HCT116 (cell line): Measurements from ENCODE around the gene TMEM254. TPM values are rescaled to one million over a fixed set of nuclear protein-coding genes. Genes with fewer than 3 reads are reported as not detected.

Experiments used
- ATAC-seq: fragments of 200-7000 bp; cut with Tn5 transposase; 2 replicates; pipeline ENCODE4 v1.9.1; 2020; ENCODE audit warnings: mild to moderate bottlenecking, moderate library complexity
- BruUV-seq: library from RNA; stranded (reverse); fragments of 400-500 nt; replicated peaks from 2 replicates; lab custom pipeline; 2021; lab: Mats Ljungman, UMichigan
- CTCF ChIA-PET: fragments of 300-600 bp; sonication (Branson Sonifier 250); formaldehyde crosslinking; loops from one replicate; lab custom pipeline; 2021; ENCODE audit warnings: antibody characterized with exemption; lab: Charles Lee
- POLR2A ChIA-PET: fragments of 300-600, 350-600 bp; sonication (Branson Sonifier 250); formaldehyde crosslinking; loops from one replicate; lab custom pipeline; 2021; ENCODE audit warnings: antibody characterized with exemption; lab: Charles Lee
- RAD21 ChIA-PET, 2 experiments: fragments of 300-600 bp; sonication (Branson Sonifier 250); formaldehyde crosslinking; loops; one replicate each; lab custom pipeline; 2023; ENCODE audit warnings: low total read pairs in 2 of 2; ENCODE audit not compliant: uncharacterized antibody in 2 of 2, unreplicated experiment in 2 of 2, low non-redundant PET in 1 of 2; lab: Charles Lee
- DNase-seq: peaks from one replicate; pipeline ENCODE4 v3.0.0-alpha.2; 2010; ENCODE audit warnings: low read depth, low spot score
- H2AFZ ChIP-seq: fragments of 200-600 bp; shearing (Covaris generic), sonication (generic); 2 replicates; pipeline ENCODE4 v1.6.1; 2017; ENCODE audit warnings: low read depth, mixed run types, mixed read lengths, antibody characterized with exemption, low read length; ENCODE audit not compliant: poor library complexity, severe bottlenecking
- H3K27ac ChIP-seq: 2 replicates; pipeline ENCODE4 v1.5.1; 2012; ENCODE audit warnings: low read depth, low read length
- H3K27me3 ChIP-seq: fragments of 200-600 bp; sonication (generic); 2 replicates; pipeline ENCODE4 v1.6.1; 2016; ENCODE audit warnings: mixed run types, low read length, mixed read lengths; ENCODE audit not compliant: insufficient read depth
- H3K36me3 ChIP-seq, 2 experiments: fragments of 200-500 bp in 1 of 2; fragments of 200-600 bp in 1 of 2; sonication (Bioruptor generic) in 1 of 2; sonication (generic) in 1 of 2; 2 replicates each; pipeline versions ENCODE4 v1.5.1 to v1.6.1; 2014 to 2016; ENCODE audit warnings: low read length in 2 of 2, inconsistent platforms in 1 of 2, mixed read lengths in 1 of 2, mixed run types in 1 of 2; ENCODE audit not compliant: insufficient read depth in 2 of 2, control insufficient read depth in 1 of 2
- H3K4me1 ChIP-seq, 2 experiments: fragments of 200-600 bp in 1 of 2; sonication (generic) in 1 of 2; 2 replicates each; pipeline versions ENCODE4 v1.5.1 to v1.6.1; 2012 to 2017; ENCODE audit warnings: low read length in 2 of 2, inconsistent platforms in 1 of 2, mild to moderate bottlenecking in 1 of 2, mixed read lengths in 1 of 2, mixed run types in 1 of 2, moderate library complexity in 1 of 2; ENCODE audit not compliant: insufficient read depth in 2 of 2, control insufficient read depth in 1 of 2
- H3K4me2 ChIP-seq: fragments of 200-600 bp; sonication (generic); 2 replicates; pipeline ENCODE4 v1.6.1; 2017; ENCODE audit warnings: mixed run types, low read length, mixed read lengths
- H3K4me3 ChIP-seq, 2 experiments: fragments of 200-600 bp in 1 of 2; sonication (generic) in 1 of 2; replicated peaks in 1 of 2; 2 replicates each; pipeline ENCODE4 v1.5.1; 2011 to 2016; ENCODE audit warnings: low read length in 2 of 2, control low read depth in 1 of 2, low read depth in 1 of 2, mild to moderate bottlenecking in 1 of 2, mixed read lengths in 1 of 2, mixed run types in 1 of 2
- H3K79me2 ChIP-seq: fragments of 200-600 bp; sonication (generic); 2 replicates; pipeline ENCODE4 v1.6.1; 2017; ENCODE audit warnings: mild to moderate bottlenecking, mixed run types, low read length, moderate library complexity, mixed read lengths; ENCODE audit not compliant: insufficient read depth
- H3K9ac ChIP-seq: fragments of 200-600 bp; sonication (generic); 2 replicates; pipeline ENCODE4 v1.6.1; 2016; ENCODE audit warnings: low read length, mixed read lengths
- H3K9me2 ChIP-seq: fragments of 200-600 bp; sonication (generic), shearing (Covaris generic); 2 replicates; pipeline ENCODE4 v1.6.1; 2017; ENCODE audit warnings: mixed run types, mild to moderate bottlenecking, moderate library complexity; ENCODE audit not compliant: insufficient read depth
- H3K9me3 ChIP-seq, 2 experiments: fragments of 200-500 bp in 1 of 2; fragments of 200-600 bp in 1 of 2; sonication (Bioruptor generic) in 1 of 2; sonication (generic) in 1 of 2; 2 replicates each; pipeline ENCODE4 v1.6.1; 2014 to 2017; ENCODE audit warnings: low read length in 2 of 2, mixed read lengths in 2 of 2, inconsistent platforms in 1 of 2, low read depth in 1 of 2, mild to moderate bottlenecking in 1 of 2, mixed run types in 1 of 2, moderate library complexity in 1 of 2; ENCODE audit not compliant: control insufficient read depth in 1 of 2, insufficient read depth in 1 of 2
- H4K20me1 ChIP-seq: fragments of 200-600 bp; sonication (generic), shearing (Covaris generic); 2 replicates; pipeline ENCODE4 v1.6.1; 2017; ENCODE audit warnings: mixed run types, mild to moderate bottlenecking, moderate library complexity; ENCODE audit not compliant: insufficient read depth
- CBX3 ChIP-seq: IDR thresholded peaks from 2 replicates; pipeline ENCODE4 v1.6.1; 2012; ENCODE audit warnings: low read depth
- ELF1 ChIP-seq: IDR thresholded peaks from 2 replicates; pipeline ENCODE4 v1.6.1; 2012; ENCODE audit warnings: low read depth, borderline replicate concordance
- RAD21 ChIP-seq: IDR thresholded peaks from 2 replicates; pipeline ENCODE4 v1.6.1; 2012; ENCODE audit warnings: low read depth, mild to moderate bottlenecking
- REST ChIP-seq: IDR thresholded peaks from 2 replicates; pipeline ENCODE4 v1.6.1; 2012; ENCODE audit warnings: low read depth
- SIN3A ChIP-seq: IDR thresholded peaks from 2 replicates; pipeline ENCODE4 v1.6.1; 2012; ENCODE audit warnings: low read depth
- SP1 ChIP-seq: IDR thresholded peaks from 2 replicates; pipeline ENCODE4 v1.6.1; 2012; ENCODE audit warnings: low read depth
- SRF ChIP-seq: IDR thresholded peaks from 2 replicates; pipeline ENCODE4 v1.6.1; 2012; ENCODE audit warnings: low read depth
- YY1 ChIP-seq: IDR thresholded peaks from 2 replicates; pipeline ENCODE4 v1.6.1; 2011; ENCODE audit warnings: low read length, low read depth, moderate library complexity, mild to moderate bottlenecking; ENCODE audit not compliant: insufficient replicate concordance; ENCODE audit errors: extremely low read depth
- ZFX ChIP-seq: fragments of 450-650 bp; IDR thresholded peaks from 2 replicates; pipeline ENCODE4 v1.6.1; 2017
- intact Hi-C: fragments of 100-400 bp; cut with micrococcal nuclease; formaldehyde crosslinking; loops from 2 replicates; pipeline ENCODE4 v1.10.0; 2022
- total RNA-seq: library from RNA; stranded (reverse); gene quantifications from one replicate; pipeline ENCODE4 v1.2.1, GENCODE V29; 2021; ENCODE audit not compliant: unreplicated experiment

TMEM254 gene
- total RNA-seq, 1 experiment from 2014 or later: 12.1 TPM

- TF ChIP-seq REST: no peak
Measured at GRCh38 chr10:80139265-80139664, 60.8 kb downstream of the TMEM254 start (continued).

GRCh38 chr10:80140251-80140650, 61.8 kb downstream of the TMEM254 start:
- Histone ChIP-seq H3K4me3 (no peak overlapping the region), H2AFZ (no peak overlapping the region), H3K79me2 (no peaks in the 10 kb centered on the region), H3K4me2 (no peak overlapping the region), H4K20me1 (no peaks in the 10 kb centered on the region), H3K27ac (no peak overlapping the region), H3K27me3 (no peaks in the 10 kb centered on the region), H3K9ac (no peak overlapping the region), H3K9me2 (no peaks in the 10 kb centered on the region), H3K4me1 (peaks cover 15% of the 10 kb centered on the region in 2 experiments; a peak in 3 of 4 replicates), H3K9me3 (no peaks in the 10 kb centered on the region), H3K36me3 (no peaks in the 10 kb centered on the region)
- ChIA-PET POLR2A (no interaction called here), RAD21 (no interaction called here), CTCF (no interaction called here)
- BruUV-seq: no TSS peak
- no peak for TF ChIP-seq SRF
- TF ChIP-seq RAD21: no peak
- no peak for TF ChIP-seq SIN3A
- TF ChIP-seq ZFX: no peak
- no peak for TF ChIP-seq YY1
- no peak for TF ChIP-seq SP1
- no peak for TF ChIP-seq ELF1
- no peak for TF ChIP-seq CBX3
- DNase-seq (no peak), ATAC-seq (no peak)
- intact Hi-C loops: loop anchor here (5.0 kb wide), 1 partner anchor 67 kb away; the partner anchor contains the start of gene ANXA11
